Neural cell (in vitro differentiated cells): ENCODE results near the gene IL1RAPL2.

Source experiments
- EP300 ChIP-seq: fragments of 450-650 bp; conservative IDR thresholded peaks from 2 replicates; pipeline ENCODE4 v1.6.1; 2014; ENCODE audit warnings: antibody characterized with exemption, mild to moderate bottlenecking, moderate library complexity; ENCODE audit not compliant: poor library complexity, severe bottlenecking
- EZH2 ChIP-seq: fragments of 200-600, 300-800 bp; shearing (Covaris generic), sonication (generic); IDR thresholded peaks from 2 replicates; pipeline ENCODE4 v1.6.1; 2014; ENCODE audit warnings: antibody characterized with exemption, low read length, borderline replicate concordance, mild to moderate bottlenecking; ENCODE audit not compliant: insufficient read depth, poor library complexity, severe bottlenecking
- POLR2AphosphoS5 ChIP-seq: IDR thresholded peaks from 2 replicates; pipeline ENCODE4 v1.6.1; 2012
- RAD21 ChIP-seq: fragments of 450-650 bp; conservative IDR thresholded peaks from 2 replicates; pipeline ENCODE4 v1.6.1; 2014; ENCODE audit warnings: antibody characterized with exemption, mild to moderate bottlenecking, moderate library complexity
- REST ChIP-seq: IDR thresholded peaks from 2 replicates; pipeline ENCODE4 v1.6.1; 2012; ENCODE audit warnings: borderline replicate concordance
- SMC3 ChIP-seq: fragments of 450-650 bp; conservative IDR thresholded peaks from 2 replicates; pipeline ENCODE4 v1.6.1; 2014; ENCODE audit warnings: antibody characterized with exemption, mild to moderate bottlenecking, moderate library complexity; ENCODE audit not compliant: poor library complexity
- TAF1 ChIP-seq: IDR thresholded peaks from 2 replicates; pipeline ENCODE4 v1.6.1; 2012; ENCODE audit warnings: low read depth
- TF ChIP-seq, protein P1 (sequence below): fragments of 450-650 bp; IDR thresholded peaks from 2 replicates; pipeline ENCODE4 v1.5.1; 2014; ENCODE audit warnings: antibody characterized with exemption, mild to moderate bottlenecking, moderate library complexity; ENCODE audit not compliant: poor library complexity, severe bottlenecking

DNA sequence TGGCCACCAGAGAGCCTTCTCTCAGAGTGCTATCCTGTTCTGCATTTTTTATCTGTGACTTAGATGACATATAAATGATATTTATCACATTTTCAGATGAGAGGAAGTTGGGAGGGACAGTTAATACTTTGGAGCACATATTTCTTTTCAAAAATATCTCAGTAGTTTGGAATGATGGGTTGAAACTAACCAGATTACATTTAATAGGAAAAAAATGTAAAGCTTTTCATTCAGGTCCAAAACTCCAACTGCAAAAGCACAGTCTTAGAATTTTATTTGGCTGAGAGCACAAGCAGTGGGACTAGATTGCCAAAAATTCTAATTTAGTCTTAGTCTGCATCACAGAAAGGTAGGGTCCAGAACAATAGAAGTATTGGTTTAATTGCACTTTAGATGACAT lies 902.7 kb downstream of the IL1RAPL2 start:
- TF ChIP-seq, protein P1, sequence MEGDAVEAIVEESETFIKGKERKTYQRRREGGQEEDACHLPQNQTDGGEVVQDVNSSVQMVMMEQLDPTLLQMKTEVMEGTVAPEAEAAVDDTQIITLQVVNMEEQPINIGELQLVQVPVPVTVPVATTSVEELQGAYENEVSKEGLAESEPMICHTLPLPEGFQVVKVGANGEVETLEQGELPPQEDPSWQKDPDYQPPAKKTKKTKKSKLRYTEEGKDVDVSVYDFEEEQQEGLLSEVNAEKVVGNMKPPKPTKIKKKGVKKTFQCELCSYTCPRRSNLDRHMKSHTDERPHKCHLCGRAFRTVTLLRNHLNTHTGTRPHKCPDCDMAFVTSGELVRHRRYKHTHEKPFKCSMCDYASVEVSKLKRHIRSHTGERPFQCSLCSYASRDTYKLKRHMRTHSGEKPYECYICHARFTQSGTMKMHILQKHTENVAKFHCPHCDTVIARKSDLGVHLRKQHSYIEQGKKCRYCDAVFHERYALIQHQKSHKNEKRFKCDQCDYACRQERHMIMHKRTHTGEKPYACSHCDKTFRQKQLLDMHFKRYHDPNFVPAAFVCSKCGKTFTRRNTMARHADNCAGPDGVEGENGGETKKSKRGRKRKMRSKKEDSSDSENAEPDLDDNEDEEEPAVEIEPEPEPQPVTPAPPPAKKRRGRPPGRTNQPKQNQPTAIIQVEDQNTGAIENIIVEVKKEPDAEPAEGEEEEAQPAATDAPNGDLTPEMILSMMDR = no peak
- TF ChIP-seq POLR2AphosphoS5 = no peak
- TF ChIP-seq EZH2 = no peak
- TF ChIP-seq EP300 = no peak
- TF ChIP-seq SMC3 = no peak
- TF ChIP-seq REST = no peak
- TF ChIP-seq RAD21 = no peak
- no peak for TF ChIP-seq TAF1
